Smooth muscle cell (in vitro differentiated cells): Measurements from ENCODE around the gene HOXD10. TPM values are rescaled to one million over a fixed set of nuclear protein-coding genes. Genes with fewer than 3 reads are reported as not detected.

Experiments
- DNase-seq: peaks from one replicate; lab custom pipeline; 2025; ENCODE audit not compliant: unreplicated experiment; lab: John Stamatoyannopoulos, UW
- H2AFZ ChIP-seq: fragments of 200-600 bp; sonication (generic); 2 replicates; pipeline ENCODE4 v1.6.0; 2016; ENCODE audit warnings: antibody characterized with exemption, low read depth, mild to moderate bottlenecking
- H3F3A ChIP-seq: fragments of 200-600 bp; sonication (generic); 2 replicates; pipeline ENCODE4 v1.6.0; 2017; ENCODE audit warnings: antibody characterized with exemption, low read depth
- H3K27ac ChIP-seq: fragments of 200-600 bp; sonication (generic); 2 replicates; pipeline ENCODE4 v1.5.1; 2016; ENCODE audit warnings: low read depth, mild to moderate bottlenecking
- H3K27me3 ChIP-seq: fragments of 200-600 bp; sonication (generic); 2 replicates; pipeline ENCODE4 v1.6.1; 2016; ENCODE audit warnings: low read depth, mild to moderate bottlenecking
- H3K36me3 ChIP-seq: fragments of 200-600 bp; sonication (generic); 2 replicates; pipeline ENCODE4 v1.5.1; 2016; ENCODE audit warnings: low read depth
- H3K4me1 ChIP-seq: fragments of 200-600 bp; sonication (generic); 2 replicates; pipeline ENCODE4 v1.5.1; 2016; ENCODE audit warnings: low read depth
- H3K4me2 ChIP-seq: fragments of 200-600 bp; sonication (generic); 2 replicates; pipeline ENCODE4 v1.6.0; 2016; ENCODE audit warnings: mild to moderate bottlenecking
- H3K4me3 ChIP-seq: fragments of 200-600 bp; sonication (generic); 2 replicates; pipeline ENCODE4 v1.5.1; 2016; ENCODE audit warnings: mild to moderate bottlenecking
- H3K79me2 ChIP-seq: fragments of 200-600 bp; sonication (generic); 2 replicates; pipeline ENCODE4 v1.6.0; 2016; ENCODE audit warnings: low read depth, mild to moderate bottlenecking
- H3K9ac ChIP-seq: fragments of 200-600 bp; sonication (generic); 2 replicates; pipeline ENCODE4 v1.6.0; 2016; ENCODE audit warnings: low read depth
- H3K9me3 ChIP-seq: fragments of 200-600 bp; sonication (generic); replicated peaks from 2 replicates; pipeline ENCODE4 v1.5.1; 2016; ENCODE audit warnings: low read depth
- H4K20me1 ChIP-seq: fragments of 200-600 bp; sonication (generic); 2 replicates; pipeline ENCODE4 v1.6.0; 2016; ENCODE audit warnings: low read depth
- WGBS: methylation state at CpG from one replicate; pipeline ENCODE4 v1.1.7; 2016; ENCODE audit warnings: low lambda C conversion rate; 5-methylcytosine and 5-hydroxymethylcytosine counted together
- polyA plus RNA-seq: library from polyadenylated mRNA; unstranded; fragments of >200 nt; fragmentation: Nextera tagmentation; extraction: Ambion mirVana; gene quantifications from 2 replicates; pipeline ENCODE4 v1.2.1, GENCODE V29; 2016
- total RNA-seq: library from RNA; depleted of rRNA; stranded (reverse); fragments of >200 nt; gene quantifications from 2 replicates; pipeline ENCODE4 v1.2.3, GENCODE V29; 2014
- TF ChIP-seq, protein P1 (sequence below): fragments of 200-600 bp; sonication (generic); IDR thresholded peaks from 2 replicates; pipeline ENCODE4 v1.5.1; 2017; ENCODE audit warnings: borderline replicate concordance, mild to moderate bottlenecking, antibody characterized with exemption; ENCODE audit not compliant: insufficient read depth, poor library complexity, severe bottlenecking

The HOXD10 gene
- total and polyA plus RNA-seq, 2 experiments from 2014 or later, result 9.9 to 11.4 TPM

DNA sequence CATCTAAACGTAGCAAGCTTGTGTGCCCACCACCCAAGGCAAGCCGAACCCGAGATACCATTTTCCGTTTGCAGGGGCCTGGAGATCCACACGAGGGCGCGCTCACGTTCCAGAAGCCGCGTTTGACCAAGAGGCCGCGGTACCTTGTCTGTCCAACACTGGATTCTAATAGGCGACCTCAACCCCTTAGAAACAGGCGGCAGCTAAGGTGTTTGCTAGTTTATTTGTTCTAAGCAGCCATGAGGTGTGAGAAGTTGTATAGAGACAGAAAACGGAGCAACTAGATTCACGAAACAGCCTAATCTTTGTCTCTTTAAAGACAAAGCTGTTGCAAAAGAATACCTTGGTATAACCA is 5.3 kb upstream of the HOXD10 start:
- Histone ChIP-seq H3K36me3 (no peaks in the 10 kb centered on the region), H3K9ac (no peak overlapping the region), H3K27ac (no peak overlapping the region), H3K4me1 (no peaks in the 10 kb centered on the region), H2AFZ (no peak overlapping the region), H3K27me3 (peaks cover 96% of the 10 kb centered on the region), H3K4me2 (no peak overlapping the region), H3F3A (no peaks in the 10 kb centered on the region), H3K4me3 (peak overlapping the region; percentile 13), H3K79me2 (peaks cover 21% of the 10 kb centered on the region), H3K9me3 (no peaks in the 10 kb centered on the region), H4K20me1 (peaks cover 94% of the 10 kb centered on the region)
- TF ChIP-seq, protein P1, sequence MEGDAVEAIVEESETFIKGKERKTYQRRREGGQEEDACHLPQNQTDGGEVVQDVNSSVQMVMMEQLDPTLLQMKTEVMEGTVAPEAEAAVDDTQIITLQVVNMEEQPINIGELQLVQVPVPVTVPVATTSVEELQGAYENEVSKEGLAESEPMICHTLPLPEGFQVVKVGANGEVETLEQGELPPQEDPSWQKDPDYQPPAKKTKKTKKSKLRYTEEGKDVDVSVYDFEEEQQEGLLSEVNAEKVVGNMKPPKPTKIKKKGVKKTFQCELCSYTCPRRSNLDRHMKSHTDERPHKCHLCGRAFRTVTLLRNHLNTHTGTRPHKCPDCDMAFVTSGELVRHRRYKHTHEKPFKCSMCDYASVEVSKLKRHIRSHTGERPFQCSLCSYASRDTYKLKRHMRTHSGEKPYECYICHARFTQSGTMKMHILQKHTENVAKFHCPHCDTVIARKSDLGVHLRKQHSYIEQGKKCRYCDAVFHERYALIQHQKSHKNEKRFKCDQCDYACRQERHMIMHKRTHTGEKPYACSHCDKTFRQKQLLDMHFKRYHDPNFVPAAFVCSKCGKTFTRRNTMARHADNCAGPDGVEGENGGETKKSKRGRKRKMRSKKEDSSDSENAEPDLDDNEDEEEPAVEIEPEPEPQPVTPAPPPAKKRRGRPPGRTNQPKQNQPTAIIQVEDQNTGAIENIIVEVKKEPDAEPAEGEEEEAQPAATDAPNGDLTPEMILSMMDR, result peak; percentile 64
- DNase-seq, result no peak
- 15% methylated on average over 16 of the region's 16 CpGs for WGBS

DNA sequence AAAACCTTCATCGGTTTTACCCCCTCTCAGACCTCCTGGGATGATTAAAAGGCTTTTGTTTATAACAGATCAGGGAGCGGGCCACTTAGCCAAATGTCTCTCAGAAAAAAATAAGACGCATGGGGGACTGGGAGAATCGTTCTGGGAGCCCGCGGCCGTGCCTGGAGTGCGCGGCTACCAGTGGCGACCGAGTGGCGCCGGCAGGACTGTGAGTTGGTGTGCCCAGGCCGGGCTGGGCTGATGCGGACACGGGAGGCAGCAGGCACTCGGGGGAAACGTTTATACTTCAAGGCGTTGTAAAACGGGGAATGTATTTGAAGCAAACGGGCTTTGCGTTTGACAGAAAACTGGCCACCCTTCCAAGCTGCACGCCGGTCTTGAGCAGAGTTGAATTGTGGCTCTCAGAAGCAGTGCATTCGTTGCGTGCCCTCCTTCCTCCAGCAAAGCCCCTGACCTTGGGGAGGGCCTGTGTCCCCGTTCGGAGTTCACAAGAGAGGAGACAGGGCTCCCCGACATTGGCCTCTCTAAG is 4.7 kb upstream of the HOXD10 start:
- H3K9ac ChIP-seq, result no peak overlapping the region
- H3K79me2 ChIP-seq, result peaks cover 18% of the 10 kb centered on the region
- 31% methylated on average over 29 of the region's 29 CpGs for WGBS
- H3K4me2 ChIP-seq, result no peak overlapping the region
- H3K36me3 ChIP-seq, result no peaks in the 10 kb centered on the region
- no peaks in the 10 kb centered on the region for H3F3A ChIP-seq
- H3K27ac ChIP-seq, result no peak overlapping the region
- no peaks in the 10 kb centered on the region for H3K9me3 ChIP-seq
- H2AFZ ChIP-seq, result no peak overlapping the region
- TF ChIP-seq, protein P1, result no peak
- DNase-seq, result no peak
- no peaks in the 10 kb centered on the region for H3K4me1 ChIP-seq
- H3K27me3 ChIP-seq, result peaks cover 96% of the 10 kb centered on the region
- peak overlapping the region; percentile 6 for H3K4me3 ChIP-seq
- H4K20me1 ChIP-seq, result peaks cover 97% of the 10 kb centered on the region

- no peak overlapping the region for H3K4me2 ChIP-seq
- H2AFZ ChIP-seq, result no peak overlapping the region
- no peaks in the 10 kb centered on the region for H3K4me1 ChIP-seq
- TF ChIP-seq, protein P1, result no peak
- H3K4me3 ChIP-seq, result no peak overlapping the region
- H3F3A ChIP-seq, result no peaks in the 10 kb centered on the region
- DNase-seq, result no peak
- peaks cover 18% of the 10 kb centered on the region for H3K79me2 ChIP-seq
- H3K36me3 ChIP-seq, result no peaks in the 10 kb centered on the region
- H4K20me1 ChIP-seq, result peaks cover 100% of the 10 kb centered on the region
- WGBS, result 60% methylated on average over 40 of the region's 40 CpGs
- H3K9me3 ChIP-seq, result no peaks in the 10 kb centered on the region
- no peak overlapping the region for H3K27ac ChIP-seq
- peaks cover 99% of the 10 kb centered on the region for H3K27me3 ChIP-seq
- H3K9ac ChIP-seq, result no peak overlapping the region
Measured at GRCh38 chr2:176112375-176113302, 3.9 kb upstream of the HOXD10 start.
